Central memory CD4-positive, alpha-beta T cell (primary cell): ENCODE results near the gene BTBD17.
A peak's percentile ranks its signal among the peaks of the same experiment; 100 is the strongest.

ENCODE experiments used
- DNase-seq: peaks from one replicate; pipeline ENCODE4 v3.0.0; 2022

The BTBD17 gene

DNA sequence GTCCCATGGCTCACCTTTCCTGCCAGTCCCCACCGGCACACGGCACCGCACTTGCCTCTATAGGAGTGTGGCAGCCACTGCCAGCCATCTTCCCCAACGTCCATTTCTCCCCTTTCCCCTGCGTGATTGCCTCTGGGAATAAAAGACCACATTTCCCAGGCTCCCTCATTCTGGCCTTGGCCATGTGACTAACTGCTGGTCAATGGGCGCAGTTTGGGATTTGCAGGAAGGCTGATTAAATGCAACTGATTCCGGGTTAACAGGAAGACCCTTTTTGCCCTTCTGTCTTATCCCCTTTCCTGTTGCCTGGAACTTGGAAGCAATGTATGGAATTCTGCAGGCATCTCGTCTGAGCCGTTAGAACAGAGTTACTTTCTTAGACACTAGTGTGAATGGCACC, 3.0 kb downstream of the BTBD17 start:
- DNase-seq, result no peak

DNA sequence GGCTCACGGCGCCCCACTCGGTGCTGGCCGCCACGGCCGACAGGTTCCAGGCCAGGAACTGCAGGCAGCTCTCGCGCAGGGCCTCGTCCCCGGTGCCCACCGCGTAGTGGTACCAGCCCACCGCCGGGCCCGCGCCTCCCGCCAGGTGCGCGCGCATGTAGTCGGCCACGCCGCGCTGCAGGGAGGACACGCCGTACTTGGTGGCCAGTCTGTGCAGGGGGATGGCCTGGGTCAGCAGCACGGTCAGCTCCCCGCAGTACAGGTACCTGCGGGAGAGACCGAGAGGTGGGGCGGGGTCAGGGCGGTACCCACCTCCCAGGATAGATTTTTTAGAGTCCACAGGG, 4.2 kb downstream of the BTBD17 start:
- no peak for DNase-seq

DNA sequence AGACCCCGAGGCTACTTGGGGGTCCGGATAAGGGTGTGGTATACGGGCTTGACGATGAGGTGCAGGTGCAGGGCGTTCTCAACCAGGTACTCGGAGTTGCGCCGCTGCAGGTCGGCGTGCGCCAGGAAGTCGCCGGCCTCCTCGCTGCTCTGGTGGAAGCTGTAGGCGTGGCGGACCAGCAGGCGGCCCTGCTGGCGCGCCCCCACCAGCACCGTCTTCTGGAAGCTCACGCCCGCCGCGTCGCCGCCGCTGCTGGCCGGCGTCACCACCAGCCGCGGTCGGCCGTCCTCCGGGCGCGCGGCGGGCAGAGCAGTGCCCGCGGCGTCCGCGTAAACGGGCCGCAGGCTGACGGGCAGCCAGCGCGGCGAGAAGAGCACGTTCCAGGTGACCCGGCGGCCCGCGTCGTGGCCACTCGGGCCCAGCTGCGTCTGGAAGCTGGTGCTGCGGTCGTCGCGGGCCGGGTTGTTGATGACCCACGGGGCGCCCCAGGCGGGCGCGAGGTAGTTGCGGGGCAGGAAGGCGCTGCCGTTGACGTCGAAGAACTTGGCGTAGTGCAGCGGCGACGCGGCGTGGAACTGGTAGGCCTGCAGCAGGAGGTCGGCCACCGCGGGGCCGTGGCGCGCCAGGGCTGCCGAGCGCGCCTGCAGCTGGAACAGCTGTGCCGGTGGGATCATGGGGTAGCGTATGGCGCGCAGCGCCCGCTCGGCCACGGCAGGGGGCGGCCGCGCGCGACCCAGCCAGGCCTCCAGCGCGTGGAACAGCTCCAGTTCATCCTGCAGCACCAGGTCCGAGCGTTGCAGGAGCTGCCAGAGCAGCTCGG, 4.8 kb downstream of the BTBD17 start:
- no peak for DNase-seq

DNA sequence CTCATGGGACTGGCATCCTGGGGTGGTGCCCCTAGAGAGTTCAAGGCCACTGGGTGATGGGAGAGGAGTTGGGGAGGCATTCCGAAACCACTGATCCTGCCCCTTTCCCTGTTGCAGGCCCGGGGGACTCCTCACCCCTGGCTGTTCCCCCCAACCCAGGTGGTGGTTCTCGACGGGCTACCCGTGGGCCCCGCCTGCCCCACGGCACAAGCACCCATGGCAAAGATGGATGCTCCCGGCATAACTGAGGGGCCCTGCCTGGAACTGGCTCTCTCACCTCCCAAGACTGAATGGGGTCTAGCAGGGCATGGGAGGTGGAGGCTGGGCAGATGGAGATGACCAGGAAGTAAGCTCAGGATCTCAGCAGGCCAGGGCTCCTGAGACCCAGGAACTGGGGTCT, 6.6 kb downstream of the BTBD17 start:
- no peak for DNase-seq

DNA sequence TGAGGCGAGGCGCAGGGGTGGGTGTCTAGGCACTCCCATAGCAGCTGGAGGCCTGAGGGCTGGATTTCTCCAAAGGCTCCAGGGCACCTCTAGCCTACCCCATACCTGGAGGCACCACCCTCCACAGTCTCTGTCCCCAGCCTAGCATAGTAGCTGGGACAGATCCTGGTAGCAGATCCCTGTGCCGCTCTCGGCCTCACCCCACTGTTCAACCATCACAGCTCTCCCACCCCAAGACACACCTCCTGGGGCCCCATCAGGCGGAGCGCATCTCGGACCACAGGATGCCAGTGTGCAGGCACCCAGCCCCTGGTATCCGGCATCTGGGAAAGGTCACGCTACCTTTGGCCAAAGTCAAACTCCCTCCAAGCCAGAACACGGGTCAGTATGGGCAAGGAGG, 7.1 kb downstream of the BTBD17 start:
- DNase-seq, result no peak

DNA sequence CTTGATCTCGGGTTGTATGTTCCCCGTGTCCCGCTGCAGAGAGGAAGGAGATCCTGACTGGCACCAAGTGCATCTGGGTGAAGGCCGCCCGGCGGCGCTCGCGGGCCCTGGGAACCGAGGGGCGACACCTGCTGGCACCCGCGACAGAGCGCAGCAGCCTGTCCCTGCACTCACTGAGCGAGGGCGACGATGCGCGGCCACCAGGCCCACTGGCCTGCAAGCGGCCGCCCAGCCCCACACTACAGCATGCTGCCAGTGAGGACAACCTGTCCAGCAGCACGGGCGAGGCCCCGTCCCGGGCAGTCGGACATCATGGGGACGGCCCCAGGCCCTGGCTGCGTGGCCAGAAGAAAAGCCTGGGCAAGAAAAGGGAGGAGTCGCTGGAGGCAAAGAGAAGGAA, 7.5 kb downstream of the BTBD17 start:
- DNase-seq, result peak; percentile 40

DNA sequence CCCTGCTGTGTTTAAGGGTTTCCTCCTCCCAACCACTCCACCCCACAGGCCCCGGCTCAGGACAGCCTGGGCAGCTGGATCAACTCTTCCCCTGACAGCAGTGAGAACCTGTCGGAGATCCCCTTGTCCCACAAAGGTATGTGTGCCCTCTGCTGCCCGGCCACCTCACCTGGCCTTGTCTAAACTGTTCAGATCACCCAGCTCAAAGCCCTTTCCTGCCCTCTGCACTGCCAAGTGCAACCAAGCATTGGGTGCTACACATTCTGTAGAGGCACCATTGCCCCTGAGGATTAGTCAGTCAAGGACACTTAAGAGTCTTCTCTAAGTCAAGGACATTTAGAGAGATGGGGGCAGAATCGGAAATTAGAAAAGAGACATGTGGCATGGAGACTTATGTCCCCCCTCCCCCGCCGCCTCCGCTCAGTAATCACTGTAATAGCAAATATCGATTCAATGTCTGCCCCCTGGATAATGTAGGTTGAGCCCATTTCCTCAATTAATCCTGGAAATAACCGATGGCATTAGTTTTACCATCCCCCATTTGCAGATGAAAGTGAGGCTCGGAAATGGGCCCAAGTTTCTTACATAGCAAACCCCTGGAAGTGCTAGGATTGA, 8.1 kb downstream of the BTBD17 start:
- no peak for DNase-seq

DNA sequence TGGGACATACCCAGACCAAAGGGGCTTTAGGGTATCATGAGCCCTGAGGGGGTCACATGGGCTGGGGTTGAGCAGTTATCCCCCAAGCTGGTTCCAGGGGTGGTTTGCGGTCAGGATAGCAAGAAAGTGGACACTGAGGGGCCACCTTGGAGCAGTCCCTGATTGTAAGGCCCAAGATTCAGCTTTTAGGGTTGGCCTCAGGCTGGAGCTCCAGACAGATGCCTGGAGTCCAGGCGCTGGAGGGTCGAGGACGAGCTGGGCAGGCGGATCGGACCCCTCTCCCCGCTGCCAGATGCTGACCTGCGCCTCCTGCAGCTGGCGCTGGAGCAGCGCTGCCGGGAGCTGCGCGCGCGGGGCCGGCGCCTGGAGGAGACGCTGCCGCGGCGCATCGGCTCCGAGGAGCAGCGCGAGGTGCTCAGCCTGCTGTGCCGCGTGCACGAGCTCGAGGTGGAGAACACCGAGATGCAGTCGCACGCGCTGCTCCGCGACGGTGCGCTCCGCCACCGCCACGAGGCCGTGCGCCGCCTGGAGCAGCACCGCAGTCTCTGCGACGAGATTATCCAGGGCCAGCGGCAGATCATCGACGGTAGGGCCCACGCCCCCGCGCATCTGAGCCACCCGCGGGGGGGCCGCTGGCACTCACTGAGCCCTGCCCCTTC, 10.0 kb downstream of the BTBD17 start:
- DNase-seq, result no peak

DNA sequence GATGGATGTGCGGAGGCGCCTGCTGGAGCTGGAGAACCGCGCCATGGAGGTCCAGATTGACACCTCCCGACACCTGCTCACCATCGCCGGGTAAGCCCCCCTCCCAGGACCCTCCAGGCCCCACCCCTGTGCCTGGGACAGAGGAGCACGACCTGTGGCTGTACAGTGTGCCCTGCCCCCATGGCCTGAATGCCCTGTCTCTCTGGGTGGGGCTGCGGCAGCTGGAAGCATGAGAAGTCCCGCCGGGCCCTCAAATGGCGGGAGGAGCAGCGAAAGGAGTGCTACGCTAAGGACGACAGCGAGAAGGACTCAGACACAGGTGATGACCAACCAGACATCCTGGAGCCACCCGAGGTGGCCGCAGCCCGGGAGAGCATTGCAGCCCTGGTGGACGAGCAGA, 11.2 kb downstream of the BTBD17 start:
- no peak for DNase-seq

DNA sequence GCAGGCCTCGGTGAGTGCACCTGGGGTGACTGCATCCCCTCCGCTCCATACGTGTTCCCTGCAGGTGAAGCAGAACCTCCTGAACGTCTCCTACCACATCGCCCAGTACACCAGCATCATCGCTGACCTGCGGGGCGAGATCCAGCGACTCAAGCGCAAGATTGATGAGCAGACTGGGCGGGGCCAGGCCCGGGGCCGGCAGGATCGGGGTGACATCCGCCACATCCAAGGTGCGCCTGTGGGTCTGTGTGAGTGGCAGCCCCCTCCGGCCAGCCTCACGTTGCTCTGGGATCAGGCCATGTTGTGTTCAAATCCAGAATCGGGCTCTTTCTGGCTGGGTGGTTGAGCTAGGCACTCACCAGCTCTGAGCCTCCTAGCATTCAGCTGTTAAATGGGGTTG, 12.5 kb downstream of the BTBD17 start:
- DNase-seq, result no peak

DNA sequence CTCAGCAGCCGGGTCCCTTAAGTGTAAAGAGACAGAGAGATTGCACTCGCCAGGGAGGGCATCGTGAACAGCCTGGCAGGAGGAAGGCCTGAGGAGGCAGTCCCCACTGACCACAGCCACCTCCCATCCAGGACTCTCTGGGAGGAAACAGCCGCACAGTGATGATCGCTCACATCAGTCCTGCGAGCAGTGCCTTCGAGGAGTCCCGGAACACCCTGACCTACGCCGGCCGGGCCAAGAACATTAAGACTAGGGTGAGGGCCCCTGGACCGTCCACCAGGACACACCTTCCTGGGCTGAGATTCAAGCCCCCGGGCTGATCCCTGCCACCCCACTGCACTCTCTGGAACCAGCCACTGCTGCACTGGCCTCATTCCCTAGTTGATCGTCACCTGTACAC, 14.0 kb downstream of the BTBD17 start:
- no peak for DNase-seq

DNA sequence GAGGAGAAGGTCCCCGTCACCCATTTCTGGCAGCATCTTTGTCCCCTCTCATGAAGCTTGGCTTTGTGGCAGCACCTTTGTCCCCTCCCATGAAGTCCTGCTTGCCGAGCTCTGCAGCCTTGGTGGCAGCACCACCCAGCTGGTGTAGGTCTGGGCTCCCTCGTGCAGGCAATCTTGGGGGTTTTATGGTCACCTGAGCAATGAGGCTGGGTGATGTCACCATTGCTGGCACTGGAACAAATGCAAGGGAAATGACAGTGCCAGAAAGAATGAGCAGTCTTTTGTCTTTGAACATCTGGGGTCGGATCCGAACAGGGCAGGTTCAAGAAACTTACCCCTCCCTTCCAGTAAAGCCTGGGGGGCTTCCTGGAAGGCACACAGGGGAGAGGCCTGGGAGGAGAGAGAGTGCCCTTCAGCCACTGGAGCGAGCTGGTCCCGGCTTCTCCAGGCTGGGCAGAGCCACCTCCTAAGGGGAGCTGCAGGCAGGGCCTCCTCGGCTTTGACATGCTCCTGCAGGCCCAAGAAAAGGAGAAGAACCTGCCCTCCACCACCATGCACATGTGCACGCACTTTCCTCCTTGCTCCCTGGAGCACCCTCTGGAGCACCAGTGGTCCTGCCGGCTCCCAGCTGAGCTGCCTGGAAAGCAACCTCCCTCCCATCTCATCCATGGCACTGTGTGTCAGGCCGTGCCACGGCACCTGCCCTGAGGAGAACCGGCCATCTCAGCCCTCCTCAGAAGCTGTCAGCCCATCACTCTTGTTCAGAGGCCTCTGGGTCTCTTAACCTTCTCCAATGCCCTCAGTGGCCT, 16.0 kb downstream of the BTBD17 start:
- DNase-seq, result no peak

DNA sequence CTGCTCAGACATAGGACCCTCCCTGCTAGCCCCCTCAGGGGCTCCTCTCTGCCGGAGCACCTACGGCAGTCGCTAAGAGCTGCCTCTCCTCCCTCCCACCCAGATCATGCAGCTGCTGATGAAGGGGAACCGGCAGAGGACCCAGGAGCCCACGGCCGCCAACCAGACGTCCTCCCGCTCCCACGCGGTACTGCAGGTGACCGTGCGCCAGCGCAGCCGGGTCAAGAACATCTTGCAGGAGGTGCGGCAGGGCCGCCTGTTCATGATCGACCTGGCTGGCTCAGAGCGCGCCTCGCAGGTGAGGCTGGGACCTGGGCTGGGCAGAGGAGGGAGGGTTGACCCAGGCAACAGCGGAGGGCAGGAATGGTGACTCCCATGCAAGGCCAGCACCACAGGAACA, 17.0 kb downstream of the BTBD17 start:
- no peak for DNase-seq

DNA sequence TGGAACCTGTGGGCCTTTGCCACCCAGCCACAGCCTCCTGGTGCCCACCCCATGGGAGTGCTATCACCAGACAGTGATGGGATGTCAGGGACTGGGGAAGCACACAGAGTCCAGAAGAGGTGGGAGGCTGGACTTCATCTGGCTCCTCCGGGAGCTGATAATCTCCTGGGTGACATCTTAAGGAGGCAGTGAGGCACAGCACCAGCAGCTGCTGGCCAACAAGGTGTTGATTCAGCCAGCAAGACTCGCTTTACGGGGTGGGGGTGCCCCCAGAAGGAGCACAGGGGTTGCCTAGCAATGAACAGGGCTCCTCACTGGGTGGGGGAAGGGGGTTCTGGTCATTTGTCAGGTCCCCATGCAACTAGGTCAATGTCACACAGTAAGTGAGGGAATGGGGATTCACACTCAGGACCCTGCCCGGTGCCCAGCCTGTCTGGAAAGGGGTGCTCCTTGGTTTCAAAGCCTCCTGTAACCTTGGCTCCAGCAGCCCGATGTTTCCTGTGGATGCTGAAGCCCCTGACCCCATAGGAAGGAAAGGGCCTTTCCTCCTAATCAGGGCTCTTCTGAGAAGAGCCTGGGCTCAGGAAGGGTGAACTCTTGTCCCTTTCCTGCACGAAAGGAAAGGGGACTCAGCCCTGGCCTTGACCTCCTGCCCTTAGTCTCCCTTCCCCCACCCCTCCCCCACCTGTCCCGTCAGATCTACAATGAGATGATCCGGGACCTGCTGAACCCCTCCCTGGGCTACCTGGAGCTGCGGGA, 18.0 kb downstream of the BTBD17 start:
- DNase-seq, result no peak

DNA sequence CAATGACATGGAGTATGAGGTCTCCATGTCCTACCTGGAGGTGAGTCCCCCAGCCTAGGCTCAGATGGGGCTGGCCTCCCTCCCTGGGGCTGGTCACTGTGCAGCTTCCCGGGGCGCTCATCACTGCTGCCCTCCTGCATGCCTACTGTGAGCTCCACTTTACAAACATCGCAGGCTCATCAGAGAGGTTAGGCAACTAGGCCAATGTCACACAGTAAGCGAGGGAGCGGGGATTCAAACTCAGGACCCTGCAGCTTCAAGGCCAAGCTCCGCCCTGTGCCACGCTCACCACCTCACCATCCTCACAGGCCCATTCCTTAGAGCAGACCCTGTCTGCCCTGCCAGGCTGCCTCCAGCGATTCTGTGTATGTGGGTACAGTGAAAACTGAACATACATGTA, 18.5 kb downstream of the BTBD17 start:
- DNase-seq, result no peak

DNA sequence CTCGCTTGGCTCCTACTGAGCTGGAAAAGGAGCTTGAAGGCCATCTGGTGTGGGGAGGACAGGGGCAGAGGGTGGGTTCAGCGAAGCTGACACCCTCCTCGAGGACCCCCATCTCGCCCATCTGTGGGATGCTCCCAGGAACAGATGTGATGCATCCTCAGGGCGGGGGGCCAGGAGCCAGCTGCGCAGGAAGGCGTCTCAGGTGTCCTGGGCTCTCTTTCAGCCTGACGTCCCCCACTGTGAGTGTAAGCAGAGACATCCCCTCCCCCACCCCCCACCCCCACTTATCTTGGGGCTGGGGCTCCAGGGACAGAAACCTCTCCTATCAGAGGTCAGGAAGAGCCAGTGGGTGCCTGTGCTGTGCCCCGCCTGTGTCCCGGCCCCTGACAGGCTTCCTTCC, 19.4 kb downstream of the BTBD17 start:
- DNase-seq, result no peak

DNA sequence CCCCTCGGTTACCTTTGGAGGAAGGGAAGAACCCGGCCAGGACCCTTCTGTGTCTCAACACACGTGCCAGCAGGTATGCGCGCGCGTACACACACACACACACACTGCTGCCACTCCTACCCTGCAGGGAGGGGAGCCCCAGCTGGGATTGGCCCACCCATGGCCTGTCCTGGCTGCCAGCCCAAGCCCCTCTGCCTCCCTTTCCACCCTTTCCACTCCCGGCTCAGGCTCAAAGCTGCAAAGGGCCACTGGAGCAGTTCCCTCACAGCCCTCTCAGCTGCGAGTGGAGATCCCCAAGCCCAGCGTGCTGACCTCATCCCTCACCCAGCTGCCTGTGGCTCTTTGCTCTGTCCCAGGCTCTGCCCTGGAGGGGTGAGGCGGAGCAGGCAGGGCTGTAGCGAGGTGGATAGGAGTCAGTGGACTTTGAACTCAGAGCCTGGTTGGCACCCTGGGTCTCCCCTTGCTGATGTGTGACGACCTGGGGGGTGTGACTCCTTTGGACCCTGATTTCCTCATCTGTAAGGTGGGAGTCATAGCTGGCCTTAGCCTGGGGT, 21.1 kb downstream of the BTBD17 start:
- DNase-seq, result no peak

DNA sequence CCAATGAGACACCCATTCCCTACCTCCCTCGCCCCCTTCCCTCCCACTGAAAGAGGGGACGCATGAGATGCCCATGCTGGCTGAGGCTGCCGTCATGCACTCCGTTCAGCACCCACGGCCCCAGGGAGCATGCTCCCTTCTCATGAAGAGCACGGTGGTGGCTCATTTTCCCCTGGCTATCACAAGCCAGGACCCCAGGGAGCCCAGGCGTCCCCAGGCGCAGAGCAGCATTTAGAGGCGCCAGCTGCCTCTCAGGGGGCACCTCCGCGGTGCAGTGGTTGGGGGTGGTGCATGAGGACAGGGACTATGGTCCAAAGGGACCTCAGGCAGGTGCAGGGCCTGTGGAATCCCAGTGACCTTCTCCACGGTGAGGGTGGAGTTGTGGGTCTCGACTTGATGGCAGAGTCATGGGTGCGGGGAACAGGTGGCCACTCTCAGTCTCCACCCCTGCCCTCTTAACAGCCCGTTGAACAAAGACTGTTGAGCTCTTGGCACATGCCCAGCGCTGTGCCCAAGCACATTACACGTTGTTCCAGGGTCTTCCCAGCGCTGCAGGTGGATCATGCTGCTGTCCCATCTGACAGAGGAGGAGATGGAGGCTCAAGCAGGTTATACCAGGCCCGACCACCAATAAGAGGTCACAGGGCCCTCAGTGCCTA, 22.0 kb downstream of the BTBD17 start:
- DNase-seq, result no peak

DNA sequence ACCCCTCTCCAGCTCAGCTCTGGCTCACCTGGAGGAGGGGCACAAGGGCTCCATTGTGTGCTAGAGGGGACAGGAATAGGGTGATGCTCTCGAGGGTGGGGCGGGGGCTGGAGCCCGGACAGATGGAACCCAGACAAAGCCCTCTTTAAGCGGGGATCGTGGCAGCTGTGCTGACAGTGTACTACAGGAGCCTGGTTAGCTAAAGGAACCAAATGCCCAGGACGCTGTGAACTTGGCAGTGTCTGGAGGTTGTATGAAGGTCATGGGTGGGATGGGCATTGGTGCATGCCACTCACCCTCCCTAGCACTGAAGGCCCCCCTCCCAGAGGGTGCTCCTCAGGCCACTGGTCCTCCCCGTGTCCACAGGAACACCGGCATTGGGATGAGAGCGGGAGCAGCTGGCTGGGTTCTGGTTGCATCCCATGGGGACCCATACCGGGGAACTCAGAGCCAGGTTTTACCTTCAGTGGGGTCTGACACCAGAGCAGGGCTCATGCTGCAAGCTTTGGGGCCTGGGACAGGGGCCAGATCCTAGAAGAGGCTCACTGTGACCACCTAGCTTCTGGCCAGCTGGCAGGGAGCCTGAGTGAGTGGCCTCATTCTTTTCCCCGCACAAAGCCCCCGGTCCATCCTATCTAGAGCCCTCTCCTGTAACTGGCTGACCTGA, 23.7 kb downstream of the BTBD17 start:
- DNase-seq, result no peak

DNA sequence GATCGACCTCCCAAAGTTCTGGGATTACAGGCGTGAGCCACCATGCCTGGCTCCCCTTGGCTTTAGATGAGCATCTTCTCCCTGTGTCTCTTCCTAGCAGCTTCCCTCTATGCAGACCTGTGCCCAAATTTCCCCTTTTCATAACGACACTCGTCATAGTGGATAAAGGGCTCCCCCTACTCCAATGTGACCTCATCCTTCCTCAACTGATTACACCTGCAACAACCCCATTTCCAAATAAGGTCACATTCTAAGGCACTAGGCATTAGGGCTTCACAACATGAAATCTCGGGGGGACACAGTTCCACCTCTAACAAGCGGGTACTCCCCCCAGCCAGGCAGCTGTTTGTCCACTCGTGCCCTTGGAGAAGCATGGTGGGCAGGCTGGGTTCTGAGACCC, 25.4 kb downstream of the BTBD17 start:
- DNase-seq, result no peak

DNA sequence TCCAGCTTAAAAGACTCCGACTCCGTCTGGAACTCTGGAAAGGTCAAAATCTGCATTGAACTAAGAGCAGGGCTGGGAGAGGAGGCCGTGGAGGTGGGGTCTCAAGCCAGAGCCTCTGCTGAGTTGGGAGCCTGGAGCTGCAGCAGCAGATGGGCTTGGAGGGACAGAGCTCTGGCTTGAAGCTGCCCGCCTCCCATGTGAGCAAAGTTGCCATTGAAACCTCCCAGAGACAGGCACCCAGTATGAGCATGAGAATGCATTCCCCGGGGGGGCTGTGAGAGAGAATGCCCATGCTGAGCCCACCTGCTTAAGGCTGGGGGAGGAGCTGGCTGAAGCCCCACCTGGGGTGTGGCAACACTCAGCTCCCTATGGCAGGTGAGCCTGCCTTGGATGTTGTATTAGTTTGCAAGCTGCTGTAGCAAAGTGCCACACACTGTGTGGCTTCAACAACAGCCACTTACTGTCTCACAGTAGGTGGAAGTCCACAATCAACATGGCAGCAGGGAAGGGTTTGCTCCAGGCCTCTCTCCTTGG, 26.1 kb downstream of the BTBD17 start:
- DNase-seq, result no peak
